HG02973 (cell line): Measurements from ENCODE around the gene TXNDC11.

ENCODE experiments used
- ATAC-seq: cut with Tn5 transposase; IDR thresholded peaks from one replicate; pipeline ENCODE4 v1.9.1; 2021; ENCODE audit warnings: moderate library complexity; ENCODE audit not compliant: unreplicated experiment

The TXNDC11 gene

DNA sequence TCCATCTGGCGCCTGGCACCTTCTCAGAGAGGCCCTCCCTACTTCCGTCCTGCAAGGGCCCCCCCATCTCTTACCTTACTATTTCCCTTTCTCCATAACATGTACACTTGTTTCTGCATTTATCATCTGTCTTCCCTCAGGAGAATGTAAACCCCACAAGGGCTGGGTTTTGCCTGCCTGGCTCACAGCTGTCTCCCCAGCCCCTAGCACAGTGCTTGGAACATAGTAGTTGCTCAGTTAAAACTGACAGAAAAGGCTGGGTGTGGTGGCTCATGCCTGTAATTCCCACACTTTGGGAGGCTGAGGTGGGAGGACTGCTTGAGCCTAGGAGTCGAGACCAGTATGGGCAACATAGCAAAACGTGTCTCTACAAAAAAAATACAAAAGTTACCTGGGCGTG is 80.1 kb downstream of the TXNDC11 start:
- no peak for ATAC-seq

DNA sequence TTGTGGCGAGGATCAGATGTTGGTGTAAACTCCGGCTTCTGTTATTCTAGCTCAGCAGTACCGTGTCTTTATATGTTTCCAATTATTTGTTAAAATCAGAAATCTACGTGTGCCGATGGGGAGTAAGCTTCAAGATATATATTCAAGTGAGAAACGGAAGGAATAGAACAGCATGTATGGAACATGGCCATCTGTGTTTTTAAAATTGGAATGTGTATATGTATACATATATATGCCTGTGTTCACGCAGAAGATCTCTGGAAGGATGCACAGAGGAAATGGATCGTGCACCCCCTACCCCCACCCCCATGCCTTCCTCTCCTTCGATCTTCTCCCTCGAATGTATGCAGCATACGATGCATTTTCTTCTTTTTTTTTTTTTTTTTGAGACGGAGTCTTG is 82.1 kb downstream of the TXNDC11 start:
- no peak for ATAC-seq

DNA sequence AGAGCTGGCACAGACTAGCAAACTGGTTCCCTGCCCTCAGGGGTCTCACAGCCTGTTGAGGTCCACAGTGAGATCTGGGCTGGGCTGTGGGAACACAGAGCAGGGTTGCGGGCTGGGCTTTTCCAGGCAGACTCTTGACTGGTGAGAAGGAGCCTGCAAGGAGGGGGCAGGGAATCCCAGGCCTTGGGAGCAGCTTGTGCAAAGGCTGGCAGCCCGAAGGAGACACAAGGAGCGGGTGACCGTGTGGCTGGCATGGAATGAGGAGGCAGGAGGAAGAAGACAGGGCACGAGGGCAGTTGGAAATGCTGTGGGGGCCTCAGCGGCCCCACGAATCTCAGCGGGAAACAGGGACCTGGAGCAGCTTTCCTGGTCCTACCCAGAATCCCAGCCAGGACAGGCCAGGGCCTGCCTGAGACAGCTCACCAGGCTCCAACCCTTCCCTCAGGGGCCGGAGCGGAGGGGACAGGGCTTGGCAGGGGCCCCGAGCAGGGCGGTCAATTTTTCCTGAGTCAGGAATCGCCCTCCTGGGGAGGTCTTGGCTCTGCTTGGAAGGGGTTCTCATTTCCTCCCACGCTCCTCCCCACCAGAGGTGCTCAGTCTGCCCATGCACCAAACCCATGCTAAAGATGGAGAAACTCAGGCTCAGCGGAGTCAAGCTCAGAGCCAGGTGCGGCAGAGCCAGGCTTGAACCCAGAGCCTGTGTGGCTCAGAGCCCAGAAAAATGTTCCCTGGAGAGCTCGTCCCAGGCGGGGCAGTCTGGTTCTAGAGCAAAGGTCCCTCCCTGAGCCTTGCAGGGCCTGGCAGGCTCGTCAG is 83.6 kb downstream of the TXNDC11 start:
- no peak for ATAC-seq

DNA sequence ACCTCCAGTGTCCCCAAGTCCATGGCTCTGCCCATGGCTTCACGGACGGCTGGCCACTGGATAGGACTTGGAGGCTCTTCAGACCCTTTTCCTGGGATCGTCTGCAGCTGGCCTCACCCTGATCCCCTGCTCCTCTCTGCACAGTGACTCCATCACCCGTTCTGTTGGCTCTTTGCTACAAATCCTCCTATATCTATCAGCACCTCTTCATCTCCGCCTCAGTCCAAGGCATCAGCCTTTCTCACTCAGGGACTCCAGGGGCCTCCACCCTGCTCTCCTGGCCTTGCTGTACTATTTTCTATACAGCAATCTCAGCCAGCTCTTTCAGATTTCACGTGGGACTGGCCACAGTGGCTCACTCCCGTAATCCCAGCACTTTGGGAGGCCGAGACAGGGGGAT is 85.1 kb downstream of the TXNDC11 start:
- no peak for ATAC-seq

DNA sequence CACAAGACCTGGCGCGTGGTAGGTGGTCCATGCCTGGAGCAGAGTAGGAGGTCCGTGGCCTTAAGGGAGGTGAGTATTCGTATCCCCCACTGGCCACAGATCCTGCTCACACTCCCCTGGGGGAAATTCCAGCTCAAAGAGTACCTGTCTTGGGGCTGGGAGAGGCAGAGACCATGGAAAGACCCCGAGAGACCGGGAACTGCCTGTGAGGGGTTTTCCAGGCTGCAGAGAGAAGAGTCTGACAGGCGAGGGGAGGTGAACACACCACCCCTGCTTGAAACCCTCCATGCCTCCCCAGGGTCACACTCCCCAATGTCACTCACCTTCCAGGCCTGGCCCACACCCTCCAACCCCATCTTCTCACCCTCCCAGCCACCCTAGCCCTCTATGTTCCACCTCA is 87.0 kb downstream of the TXNDC11 start:
- no peak for ATAC-seq

DNA sequence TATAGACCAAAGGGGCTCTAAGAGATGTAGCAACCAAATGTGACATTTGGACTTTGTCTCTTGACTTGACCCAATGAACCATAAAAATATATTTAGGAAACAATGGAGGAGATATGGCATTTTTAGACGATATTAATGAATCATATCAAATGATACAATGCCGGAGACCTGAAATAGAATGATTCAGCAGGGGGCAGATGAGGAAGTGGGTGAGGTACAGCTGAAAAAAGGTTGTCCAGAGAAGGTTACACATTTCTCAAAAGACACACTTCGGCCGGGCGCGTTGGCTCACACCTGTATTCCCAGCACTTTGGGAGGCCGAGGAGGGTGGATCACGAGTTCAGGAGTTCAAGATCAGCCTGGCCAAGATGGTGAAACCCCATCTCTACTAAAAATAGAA is 90.9 kb downstream of the TXNDC11 start:
- ATAC-seq, result no peak

DNA sequence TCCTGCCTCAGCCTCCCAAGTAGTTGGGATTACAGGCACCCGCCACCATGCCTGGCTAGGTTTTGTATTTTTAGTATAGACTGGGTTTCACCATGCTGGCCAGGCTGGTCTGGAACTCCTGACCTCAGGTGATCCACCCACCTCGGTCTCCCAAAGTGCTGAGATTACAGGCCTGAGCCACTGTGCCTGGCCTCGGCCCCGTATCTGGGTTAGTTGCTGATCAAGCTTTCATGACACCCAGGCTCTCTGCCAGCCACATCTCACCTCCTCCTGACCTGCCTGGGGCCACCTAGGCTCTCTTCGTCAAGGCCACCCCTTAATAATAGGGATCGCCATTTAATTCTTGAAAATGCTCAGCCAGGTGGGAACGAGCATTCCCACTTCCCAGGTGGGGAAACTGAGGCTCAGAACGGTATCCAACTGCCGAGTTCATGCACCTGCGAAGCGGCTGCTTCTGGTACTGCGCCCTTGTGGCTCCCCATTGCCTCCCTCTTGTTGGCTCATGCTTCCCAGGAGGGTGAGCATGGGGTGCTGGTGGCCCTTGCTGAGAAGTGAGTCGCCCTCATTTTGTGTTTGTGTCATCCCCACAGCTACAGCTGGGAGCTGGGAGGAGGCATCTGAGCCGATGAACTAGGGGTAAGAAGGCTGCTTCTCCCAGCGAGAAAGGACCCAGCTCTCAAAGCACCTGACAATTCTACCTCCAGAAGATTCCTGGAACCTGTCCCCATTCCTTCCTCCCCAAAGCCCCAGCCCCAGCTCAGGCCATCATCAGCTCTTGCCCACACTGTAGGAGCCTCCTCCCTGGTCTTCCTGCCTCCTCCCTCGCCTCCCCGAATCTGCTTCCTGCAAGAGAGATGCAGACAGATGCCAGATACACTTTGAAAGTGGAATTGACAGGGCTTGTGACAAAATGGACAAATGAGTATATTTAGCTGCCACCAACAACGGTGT is 91.7 kb downstream of the TXNDC11 start:
- no peak for ATAC-seq

DNA sequence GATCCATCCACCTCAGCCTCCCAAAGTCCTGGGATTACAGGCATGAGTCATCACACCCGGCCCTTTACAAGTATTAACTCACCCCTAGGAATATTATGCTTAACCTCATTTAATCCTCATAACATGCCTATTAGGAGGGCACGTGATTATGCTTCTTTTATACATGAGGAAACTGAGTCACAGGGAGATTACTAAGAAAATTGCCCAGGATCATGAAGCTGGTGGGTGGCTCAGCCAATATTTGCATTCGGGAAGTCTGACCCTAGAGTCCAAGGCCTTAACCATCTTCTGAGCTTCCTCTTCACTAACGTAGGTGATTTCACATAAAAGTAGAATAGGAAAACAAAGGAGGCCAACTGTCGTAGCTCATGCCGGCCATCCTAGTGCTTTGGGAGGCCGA is 93.4 kb downstream of the TXNDC11 start:
- no peak for ATAC-seq

DNA sequence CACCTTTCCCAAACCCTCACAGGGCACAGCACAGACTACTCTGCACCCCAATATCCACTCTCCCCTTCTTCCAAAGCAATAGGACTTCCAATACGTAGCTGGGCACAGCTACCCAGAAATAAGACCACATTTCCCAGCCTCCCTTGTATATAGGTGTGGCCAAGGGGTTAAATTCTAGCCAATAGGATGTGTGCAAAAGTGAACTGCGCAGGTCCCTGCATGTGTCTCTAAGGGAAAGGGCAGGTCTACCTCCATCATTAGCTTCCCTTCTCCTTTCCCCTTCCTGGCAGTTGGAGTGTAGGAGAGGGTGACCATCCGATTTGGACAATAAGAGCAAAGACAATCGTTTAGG is 99.9 kb downstream of the TXNDC11 start:
- no peak for ATAC-seq

DNA sequence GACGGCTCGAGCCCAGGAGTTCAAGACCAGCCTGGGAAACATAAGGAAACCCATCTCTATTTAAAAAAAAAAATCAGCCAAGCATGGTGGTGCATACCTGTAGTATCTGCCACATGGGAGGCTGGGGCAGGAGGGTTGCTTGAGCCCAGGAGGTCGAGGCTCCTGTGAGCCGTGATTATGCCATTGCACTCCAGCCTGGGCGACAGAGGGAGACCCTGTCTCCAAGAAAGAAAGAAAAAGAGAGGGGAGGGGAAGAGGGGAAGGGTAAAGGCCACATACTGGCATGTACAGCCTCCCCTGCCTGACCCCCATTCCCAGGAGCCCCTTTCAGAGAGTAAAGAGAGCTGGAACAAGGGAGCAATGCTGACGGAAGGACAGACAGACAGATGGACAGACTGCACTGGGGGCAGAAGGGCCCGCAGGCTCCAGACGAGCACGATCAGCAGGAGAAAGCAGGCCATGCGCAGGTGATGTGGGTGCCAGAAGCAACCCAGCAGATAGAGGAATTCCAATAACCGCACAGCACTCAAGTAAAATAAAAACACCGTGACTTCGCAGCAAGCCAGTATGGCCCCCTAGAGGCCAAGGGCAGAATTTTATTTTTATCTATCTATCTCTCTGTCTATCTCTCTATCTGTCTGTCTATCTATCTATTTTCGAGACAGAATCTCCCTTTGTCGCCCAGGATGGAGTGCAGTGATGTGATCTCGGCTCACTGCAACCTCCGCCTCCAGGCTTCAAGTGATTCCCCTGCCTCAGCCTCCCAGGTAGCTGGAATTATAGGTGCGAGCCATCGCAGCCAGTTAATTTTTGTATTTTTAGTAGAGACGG is 101.5 kb downstream of the TXNDC11 start:
- no peak for ATAC-seq

DNA sequence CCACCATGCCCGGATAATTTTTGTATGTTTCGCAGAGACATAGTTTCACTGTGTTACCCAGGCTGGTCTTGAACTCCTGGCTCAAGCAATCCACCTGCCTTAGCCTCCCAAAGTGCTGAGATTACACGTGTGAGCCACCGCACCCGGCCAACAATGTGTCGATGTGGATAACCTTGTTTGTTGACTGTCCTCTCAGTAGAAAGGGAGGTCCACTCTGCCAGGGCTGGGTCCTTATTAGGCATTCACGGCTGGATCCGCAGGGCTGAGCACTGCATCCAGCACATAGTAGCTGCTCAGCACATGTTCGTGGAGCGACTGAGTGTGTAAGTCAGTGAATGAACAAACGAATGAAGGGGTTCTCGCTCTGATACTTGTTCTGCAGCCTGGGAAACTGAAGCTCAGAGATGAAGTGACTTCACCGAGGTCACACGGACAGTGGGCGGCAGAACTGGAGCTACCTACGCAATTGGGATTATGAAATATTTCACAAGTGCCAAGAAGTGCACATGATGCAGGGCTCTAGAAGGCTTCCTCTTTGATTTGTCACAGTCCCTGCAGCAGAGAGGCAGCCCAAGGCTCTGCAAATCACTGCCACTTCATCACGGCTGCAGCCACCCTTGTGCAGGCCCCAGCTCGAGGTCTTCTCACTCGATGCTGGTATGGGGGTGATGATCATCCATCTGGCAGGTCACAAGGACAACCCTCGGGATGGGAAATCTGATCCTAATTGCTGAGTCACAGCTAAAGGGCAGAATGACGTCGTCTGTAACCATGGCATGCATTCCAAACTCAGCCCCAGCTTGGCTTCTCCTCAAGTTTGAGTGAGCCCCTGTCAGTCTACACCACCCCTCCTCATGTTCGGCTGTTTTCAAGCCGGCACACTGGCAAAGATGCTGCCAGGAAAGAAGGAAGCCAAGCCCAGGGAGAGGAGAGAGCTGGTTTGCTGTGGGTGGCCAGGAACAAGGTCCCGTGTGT is 102.4 kb downstream of the TXNDC11 start:
- ATAC-seq, result no peak

DNA sequence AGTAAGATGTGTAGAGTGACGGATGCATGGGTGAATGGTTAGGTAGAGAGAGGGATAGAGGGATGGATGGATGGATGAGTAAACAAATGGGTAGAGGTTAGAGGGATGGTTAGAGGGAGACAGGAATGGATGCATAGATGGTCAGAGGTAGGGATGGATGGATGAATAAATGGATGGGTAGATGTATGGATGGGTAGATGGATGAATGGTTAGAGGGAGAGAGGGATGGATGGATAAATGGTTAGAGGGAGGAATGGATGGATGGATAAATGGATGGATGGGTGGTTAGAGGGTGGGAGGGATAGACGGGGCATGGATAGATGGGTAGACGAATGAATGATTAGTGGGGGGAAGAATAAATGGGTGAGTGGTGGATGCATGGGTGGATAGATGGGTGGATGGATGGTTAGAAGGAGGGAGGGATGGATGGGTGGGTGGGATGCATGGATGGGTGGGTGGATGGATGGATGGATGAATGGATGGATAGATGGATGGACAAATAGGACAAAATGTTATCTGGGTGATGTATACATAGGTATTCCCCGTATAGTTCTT is 103.6 kb downstream of the TXNDC11 start:
- no peak for ATAC-seq

DNA sequence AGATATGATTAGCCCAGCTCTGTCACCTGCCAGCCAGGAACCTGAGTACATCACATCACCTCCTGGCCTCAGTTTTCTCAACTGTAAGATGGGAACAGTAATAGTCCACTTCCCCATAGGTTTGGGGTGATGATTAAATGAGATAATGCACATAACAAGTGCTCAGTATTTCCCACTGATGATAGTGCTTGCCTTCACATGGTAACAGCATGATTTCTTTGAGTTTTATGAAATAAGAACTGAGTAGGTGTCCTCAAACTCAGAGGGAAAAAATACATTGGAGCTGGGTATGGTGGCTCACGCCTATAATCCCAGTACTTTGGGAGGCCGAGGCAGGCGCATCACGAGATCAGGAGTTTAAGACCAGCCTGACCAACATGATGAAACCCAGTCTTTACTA is 104.5 kb downstream of the TXNDC11 start:
- no peak for ATAC-seq

DNA sequence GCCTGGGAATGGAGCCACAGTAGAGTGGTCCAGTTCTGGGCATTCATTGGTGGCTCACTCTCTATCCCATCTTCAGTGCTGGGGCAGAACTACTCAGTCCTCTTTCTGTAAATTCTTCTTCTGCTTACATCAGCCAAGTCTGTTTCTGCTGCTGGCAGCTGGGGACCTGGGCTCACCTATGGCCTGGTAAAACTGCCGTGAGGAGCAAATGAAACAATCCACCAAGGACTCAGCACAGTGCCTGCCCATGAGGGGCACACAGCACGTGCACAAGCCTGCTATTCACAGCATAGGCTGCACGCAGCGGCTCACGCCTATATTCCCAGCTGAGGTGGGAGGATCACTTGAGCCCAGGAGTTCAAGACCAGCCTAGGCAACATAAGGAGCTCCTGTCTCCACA is 105.3 kb downstream of the TXNDC11 start:
- ATAC-seq, result no peak

DNA sequence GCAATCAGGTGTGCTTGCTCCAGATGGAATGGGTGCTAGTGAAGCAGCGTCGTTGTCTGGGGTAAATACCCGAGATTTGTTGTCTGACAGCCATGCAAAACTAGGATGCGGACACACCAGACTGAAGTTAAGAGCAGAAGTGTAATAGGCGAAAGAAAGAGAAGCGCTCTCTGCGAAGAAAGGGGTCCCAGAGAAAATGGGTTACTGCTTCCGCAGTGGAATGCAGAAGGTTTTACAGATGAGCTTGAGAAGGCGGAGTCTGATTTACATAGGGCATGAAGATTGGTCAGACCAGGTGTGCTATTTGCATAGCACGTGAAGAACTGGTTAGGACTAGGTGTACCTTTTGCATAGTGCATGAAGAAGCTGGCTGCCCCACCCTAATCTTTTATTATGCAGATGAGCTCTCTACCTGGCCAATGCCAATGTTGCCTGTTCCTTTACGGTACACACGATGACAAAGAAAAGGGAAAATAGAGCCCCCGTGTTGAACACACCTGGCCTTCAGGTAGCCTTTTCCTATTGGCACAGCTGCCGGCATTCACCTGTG is 106.4 kb downstream of the TXNDC11 start:
- no peak for ATAC-seq

DNA sequence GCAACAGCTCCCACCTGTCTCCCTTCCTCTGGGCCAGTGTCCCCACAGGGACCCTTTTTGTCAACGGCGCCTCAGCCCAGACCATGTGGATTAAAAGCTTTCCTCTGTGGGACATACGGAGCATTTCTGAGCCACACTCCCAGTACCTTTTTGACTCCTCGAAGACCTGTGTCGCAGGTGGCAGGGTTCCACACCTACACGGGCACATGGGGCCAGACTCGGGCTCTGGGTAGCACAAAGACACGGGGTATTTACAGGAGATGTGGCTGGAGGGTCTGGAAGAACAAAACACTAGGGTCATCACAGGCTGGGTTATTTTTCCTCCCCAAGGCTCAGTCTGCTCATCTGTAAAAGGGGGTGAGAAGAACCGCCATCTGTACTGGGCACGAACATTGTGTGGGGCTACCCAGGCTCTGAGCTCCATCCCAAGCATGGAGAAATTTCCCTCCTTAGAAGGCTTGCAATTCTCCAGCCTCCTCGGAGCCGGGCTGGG is 106.9 kb downstream of the TXNDC11 start:
- ATAC-seq, result no peak

DNA sequence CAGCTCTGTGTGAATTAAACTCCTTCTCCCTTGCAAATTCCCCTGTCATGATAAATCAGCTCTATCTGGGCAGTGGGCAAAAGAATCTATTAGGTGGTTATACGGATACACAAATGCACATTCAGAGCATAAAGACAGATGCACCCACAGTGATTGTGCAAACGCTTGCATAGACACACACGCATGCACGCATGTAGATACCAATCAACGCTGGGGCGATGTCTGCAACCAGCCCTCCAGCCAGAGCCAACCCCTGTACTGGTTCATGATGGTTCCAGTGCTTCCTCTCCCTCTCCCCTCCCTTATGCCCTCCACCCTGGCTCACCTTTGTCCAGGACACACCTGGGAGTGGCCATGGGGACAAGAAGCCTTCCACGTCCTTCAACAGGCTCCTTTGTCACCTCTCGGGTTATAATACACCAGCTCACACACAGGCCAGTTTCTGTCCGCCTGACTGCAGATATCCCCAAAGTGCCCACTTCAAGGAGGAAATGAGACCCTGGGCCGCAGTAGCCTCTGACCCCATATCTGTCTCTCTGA is 107.5 kb downstream of the TXNDC11 start:
- ATAC-seq, result no peak

DNA sequence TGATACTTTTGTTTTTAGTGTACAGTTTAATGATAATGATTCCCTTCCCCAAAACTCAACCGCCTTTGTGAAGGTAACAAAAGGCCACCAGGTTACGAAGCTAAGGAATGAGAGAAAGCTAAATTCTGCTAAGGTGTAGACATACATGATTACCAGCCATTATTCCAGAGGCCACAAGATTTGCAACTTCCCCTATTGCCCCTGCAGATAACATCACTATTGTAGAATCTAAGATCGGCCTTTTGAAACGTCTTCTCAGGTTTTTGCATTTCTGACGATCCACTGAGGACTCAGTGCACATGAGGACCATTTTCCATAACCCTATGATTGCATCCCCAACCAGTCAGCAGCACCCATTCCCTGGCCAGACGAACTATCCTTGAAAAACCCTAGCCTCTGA is 108.3 kb downstream of the TXNDC11 start:
- ATAC-seq, result no peak

DNA sequence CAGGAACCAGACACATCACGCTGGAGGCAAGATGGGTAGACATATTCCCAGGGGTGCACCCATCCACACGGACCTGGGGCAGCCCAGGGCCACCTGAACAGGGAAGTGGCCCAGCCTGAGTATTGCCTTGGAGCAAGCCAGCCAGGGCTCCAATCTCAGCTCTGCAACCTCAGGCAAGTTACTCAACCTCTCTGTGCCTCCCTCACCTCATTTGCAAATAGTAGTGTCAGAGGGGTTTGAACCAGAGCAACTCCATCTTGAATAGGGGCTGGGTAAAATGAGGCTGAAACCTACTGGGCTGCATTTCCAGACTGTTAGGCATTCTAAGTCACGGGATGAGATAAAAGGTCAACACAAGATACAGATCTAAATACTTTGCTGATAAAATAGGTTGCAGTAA is 109.5 kb downstream of the TXNDC11 start:
- no peak for ATAC-seq
